Stimulated activated CD8-positive, alpha-beta memory T cell treated with anti-CD3 and anti-CD28 coated beads, Interleukin-7, amount 100 ng/mL, for 4 hours (primary cell): ENCODE results near the gene ZMYND15.

Experiments
- DNase-seq, 2 donors: peaks; one replicate each; pipeline ENCODE4 v3.0.0-alpha.2; 2020; ENCODE audit warnings: low read depth in 2 of 2

ZMYND15 gene

GRCh38 chr17:4786106-4786511 lies 46.5 kb downstream of the ZMYND15 start, which contains the start of gene VMO1:
Gene VMO1, minus strand, starts transcription at chr17:4786364. Its CDS starts 12 bp downstream, at chr17:4786352.
- DNase-seq, result no peak

GRCh38 chr17:4786516-4786915 lies 46.9 kb downstream of the ZMYND15 start:
- DNase-seq, result no peak

DNA sequence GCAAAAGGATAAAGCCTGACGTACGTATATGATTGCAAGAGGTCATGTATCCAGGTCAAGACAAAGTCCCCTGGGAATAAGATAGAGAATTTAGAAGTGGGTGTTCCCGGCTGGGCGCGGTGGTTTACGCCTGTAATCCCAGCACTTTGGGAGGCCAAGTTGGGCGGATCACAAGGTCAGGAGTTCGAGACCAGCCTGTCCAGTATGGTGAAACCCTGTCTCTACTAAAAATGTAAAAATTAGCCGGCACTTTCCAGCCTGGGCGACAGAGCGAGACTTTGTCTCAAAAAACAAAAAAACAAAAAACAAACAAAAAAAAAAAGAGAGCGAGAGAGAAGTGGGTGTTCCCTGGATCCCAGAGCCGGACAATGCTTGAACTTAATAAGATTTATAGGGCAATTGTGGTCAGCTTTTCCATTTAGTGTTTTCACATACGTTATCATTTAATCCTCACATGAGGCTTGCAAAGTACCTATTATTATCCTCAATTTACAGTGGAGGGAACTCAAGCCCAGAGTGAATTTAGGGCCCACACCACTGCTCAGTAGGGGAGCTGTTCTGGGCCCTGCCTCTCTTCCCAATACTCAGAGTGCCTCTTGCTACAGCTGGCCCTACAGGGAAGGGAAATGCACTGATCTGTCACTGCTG lies 48.6 kb downstream of the ZMYND15 start:
- no peak for DNase-seq

DNA sequence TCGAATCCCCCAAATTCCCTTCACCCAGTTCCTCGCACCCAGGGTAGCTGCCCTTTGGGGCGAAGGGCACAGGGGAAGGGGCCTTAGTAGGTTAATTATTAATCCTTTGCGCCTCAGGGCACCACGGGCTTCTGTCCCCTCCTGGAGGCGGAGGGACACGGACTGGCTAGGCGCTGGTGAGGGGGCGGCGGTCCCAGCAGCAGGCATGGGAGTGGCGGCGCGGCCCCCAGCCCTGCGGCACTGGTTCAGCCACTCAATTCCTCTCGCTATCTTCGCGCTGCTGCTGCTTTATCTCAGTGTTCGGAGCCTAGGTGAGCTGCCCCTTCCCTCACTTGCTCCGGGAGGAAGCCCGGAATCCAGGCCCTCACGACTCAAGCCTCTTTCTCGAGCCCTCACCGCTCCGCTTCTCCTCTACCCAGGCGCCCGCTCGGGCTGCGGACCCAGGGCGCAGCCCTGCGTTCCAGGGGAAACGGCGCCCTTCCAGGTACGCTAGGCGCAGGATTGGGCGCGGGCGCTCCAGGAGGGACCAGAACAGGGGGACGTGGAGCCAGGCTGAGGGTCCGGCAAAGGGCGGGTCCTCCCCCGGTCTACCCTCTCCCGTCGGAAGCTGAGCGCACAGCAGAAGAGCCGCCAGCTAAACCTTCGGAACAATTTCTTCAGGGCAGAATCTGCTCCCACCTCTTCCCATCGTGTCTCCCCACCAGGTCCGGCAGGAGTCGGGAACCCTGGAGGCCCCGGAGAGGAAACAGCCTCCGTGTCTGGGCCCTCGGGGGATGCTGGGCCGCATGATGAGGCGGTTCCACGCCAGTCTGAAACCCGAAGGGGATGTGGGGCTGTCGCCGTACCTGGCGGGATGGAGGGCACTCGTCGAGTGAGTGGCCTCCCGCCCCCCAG lies 49.4 kb downstream of the ZMYND15 start, which contains the start of gene GLTPD2:
TSS of gene GLTPD2 (plus strand) at position 158 of the 894 bp plus-strand sequence. CDS start at position 206, 48 bp downstream.
- DNase-seq, result no peak

- DNase-seq, result no peak
These were observed 50.0 kb downstream of the ZMYND15 start for GRCh38 chr17:4789701-4789950.

- DNase-seq, result peak; percentile 64 to 74
These were observed 50.5 kb downstream of the ZMYND15 start for GRCh38 chr17:4789951-4790704.

DNA sequence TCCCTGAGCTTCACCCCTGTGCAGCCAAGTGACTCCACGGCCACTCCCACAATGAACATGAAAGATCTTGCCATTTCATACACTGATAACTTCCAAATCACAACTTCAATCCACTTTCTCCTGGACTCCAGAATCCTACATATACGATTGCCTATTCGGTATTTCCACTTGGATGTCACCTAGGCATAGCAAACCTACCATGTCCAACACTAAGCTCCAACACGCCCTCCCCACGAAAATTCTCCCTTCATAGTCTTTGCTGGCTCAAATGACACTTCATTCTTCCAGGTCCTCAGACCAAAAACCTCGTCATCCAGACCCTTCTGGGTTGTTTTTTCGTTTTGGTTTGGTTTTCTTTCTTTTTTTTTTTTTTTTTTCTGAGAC lies 51.1 kb downstream of the ZMYND15 start:
- no peak for DNase-seq

- DNase-seq, result no peak
These were observed 55.5 kb downstream of the ZMYND15 start for GRCh38 chr17:4795168-4795567.
